GM18909 (cell line): ENCODE measurements around the gene MAGED4.
"Not testable (repeated sequence)": the region's sequence is repeated elsewhere in the genome, so short reads cannot be mapped to it uniquely, and the experiment has no call there.

Source experiments
- ATAC-seq: cut with Tn5 transposase; IDR thresholded peaks from one replicate; pipeline ENCODE4 v1.9.1; 2021; ENCODE audit warnings: mild to moderate bottlenecking; ENCODE audit not compliant: unreplicated experiment, poor library complexity

Gene MAGED4

DNA sequence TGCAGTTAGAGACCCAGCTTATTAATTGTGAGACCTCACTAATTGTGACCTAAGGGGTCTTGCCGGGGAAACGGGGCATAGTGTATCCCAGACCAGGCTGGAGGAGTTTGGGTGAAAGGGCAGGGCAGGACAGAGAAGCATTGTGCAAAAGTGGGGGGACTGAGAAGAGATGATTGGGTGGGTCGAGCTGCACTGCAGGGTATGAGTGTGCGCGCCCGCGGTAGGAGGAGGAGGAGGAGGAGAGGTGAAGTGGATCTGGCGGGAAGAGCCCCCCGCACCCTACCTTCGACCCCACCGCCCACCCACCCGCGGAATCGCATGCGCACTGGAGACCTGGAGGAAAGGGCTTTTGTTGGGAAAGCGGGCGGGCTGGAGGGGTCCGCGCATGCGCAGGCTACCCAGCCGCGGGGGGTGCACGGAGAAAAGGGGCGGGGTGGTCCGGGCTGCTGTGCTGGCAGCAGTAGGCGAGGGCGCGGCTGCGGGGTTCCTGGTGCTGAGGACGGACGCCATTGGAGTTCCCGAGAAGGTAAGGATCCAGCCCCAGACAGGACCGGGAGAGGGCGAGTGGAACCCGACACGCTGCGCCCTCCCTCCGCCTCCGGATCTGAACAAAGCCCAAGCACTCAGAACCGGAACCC, at the start of gene MAGED4:
Gene MAGED4 (plus strand): TSS at position 449 of the 638 bp plus-strand sequence. CDS start 1,035 bp downstream, outside the sequence.
- ATAC-seq, result not testable (repeated sequence)

GRCh38 chrX:52138830-52139544, 45.7 kb upstream of the MAGED4 start:
- ATAC-seq, result no peak

DNA sequence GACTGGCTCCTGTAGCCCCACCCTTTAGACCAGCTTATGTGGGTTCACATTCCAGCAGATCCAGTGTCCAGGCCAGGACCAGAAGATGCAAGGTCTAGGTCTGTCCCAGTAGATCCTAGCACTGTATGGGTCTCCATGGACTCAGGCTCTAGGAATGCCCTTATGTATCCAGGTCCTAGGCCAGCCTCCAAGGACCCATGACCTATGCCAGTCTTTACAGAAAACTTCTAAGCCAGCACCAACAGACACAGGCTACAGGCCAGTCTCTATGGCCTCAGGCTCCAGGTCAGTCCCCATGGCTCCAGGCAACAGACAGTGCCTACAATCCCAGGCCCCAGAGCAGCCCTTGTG, 45.2 kb upstream of the MAGED4 start:
- no peak for ATAC-seq

GRCh38 chrX:52140020-52140419, 44.7 kb upstream of the MAGED4 start:
- no peak for ATAC-seq

DNA sequence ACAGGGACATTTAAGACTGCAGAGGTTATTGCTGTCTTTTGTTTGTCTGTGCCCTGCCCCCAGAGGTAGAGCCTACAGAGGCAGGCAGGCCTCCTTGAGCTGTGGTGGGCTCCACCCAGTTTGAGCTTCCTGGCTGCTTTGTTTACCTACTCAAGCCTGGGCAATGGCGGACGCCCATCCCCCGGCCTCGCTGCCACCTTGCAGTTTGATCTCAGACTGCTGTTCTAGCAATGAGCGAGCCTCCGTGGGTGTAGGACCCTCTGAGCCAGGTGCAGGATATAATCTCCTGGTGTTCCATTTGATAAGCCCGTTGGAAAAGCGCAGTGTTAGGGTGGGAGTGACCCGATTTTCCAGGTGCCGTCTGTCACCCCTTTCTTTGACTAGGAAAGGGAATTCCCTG, 34.0 kb upstream of the MAGED4 start:
- ATAC-seq, result not testable (repeated sequence)

DNA sequence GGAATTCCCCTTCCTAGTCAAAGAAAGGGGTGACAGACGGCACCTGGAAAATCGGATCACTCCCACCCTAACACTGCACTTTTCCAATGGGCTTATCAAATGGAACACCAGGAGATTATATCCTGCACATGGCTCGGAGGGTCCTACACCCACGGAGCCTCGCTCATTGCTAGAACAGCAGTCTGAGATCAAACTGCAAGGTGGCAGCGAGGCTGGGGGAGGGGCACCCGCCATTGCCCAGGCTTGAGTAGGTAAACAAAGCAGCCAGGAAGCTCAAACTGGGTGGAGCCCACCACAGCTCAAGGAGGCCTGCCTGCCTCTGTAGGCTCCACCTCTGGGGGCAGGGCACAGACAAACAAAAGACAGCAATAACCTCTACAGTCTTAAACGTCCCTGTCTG, 24.5 kb upstream of the MAGED4 start:
- not testable (repeated sequence) for ATAC-seq

DNA sequence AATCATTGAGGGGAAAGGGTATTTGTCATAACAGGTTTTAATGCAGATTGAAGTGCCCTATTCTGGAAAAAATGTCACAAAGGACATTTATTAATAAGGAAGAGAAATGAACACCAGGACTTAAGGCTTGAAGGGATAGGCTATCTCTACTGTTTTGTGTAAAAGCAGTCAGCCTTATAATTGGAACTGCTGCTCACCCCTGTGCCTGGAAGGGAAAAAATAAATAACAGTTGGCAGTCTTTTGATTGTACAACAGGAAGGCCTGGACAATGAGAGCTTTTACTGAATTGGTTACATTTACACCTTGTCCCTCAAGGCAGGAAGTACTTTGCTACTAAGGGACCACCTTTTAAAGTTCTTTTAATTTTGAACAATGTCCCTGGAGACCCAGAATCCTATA, 17.8 kb upstream of the MAGED4 start:
- ATAC-seq, result no peak

- ATAC-seq, result not testable (repeated sequence)
Observed at GRCh38 chrX:52171055-52171454, 13.6 kb upstream of the MAGED4 start.

- ATAC-seq, result not testable (repeated sequence)
Observed at GRCh38 chrX:52185078-52185453, 378 bp downstream of the MAGED4 start.

GRCh38 chrX:52211405-52211804, 26.7 kb downstream of the MAGED4 start:
- ATAC-seq, result not testable (repeated sequence)

GRCh38 chrX:52213276-52213675, 28.6 kb downstream of the MAGED4 start:
- no peak for ATAC-seq

DNA sequence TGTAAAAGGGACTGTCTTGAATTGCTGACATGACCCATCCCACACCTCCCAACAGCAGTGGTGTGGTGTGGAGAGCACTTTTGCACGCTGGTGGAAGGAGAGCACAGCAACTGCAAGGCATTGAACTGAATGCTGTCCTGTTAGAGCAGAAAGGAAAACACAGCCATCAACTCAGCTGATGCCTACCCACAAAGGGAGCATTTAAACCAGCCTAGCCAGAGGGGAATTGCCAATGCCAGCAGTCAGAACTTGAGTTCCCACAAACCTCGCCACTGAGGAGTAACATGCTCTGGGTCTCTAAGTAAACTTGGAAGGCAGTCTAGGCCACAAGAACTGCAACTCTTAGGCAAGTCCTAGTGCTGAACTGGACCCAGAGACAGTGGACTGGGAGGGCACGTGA, 31.9 kb downstream of the MAGED4 start:
- no peak for ATAC-seq

GRCh38 chrX:52217494-52218160, 32.9 kb downstream of the MAGED4 start:
- no peak for ATAC-seq

GRCh38 chrX:52220936-52221335, 36.2 kb downstream of the MAGED4 start:
- no peak for ATAC-seq
